IPS-NIHi7 (cell line): ENCODE results near the gene SLC23A2.

Experiments used
- DNase-seq: peaks from one replicate; pipeline ENCODE4 v3.0.0; 2012; ENCODE audit warnings: mixed read lengths; ENCODE audit errors: extremely low spot score

Gene SLC23A2

GRCh38 chr20:4814696-4815252, 186.5 kb downstream of the SLC23A2 start:
- no peak for DNase-seq

- DNase-seq, result no peak
Observed at GRCh38 chr20:4813863-4814695, 187.2 kb downstream of the SLC23A2 start.

GRCh38 chr20:4813076-4813862, 188.0 kb downstream of the SLC23A2 start:
- no peak for DNase-seq

- DNase-seq, result no peak
Observed at GRCh38 chr20:4812641-4813075, 188.7 kb downstream of the SLC23A2 start.

GRCh38 chr20:4812216-4812615, 189.1 kb downstream of the SLC23A2 start:
- DNase-seq, result no peak

GRCh38 chr20:4811661-4812181, 189.6 kb downstream of the SLC23A2 start:
- DNase-seq, result no peak

- DNase-seq, result no peak
Observed at GRCh38 chr20:4811257-4811656, 190.1 kb downstream of the SLC23A2 start.

GRCh38 chr20:4810426-4811019, 190.8 kb downstream of the SLC23A2 start:
- no peak for DNase-seq

GRCh38 chr20:4809707-4810106, 191.6 kb downstream of the SLC23A2 start:
- no peak for DNase-seq

GRCh38 chr20:4808872-4809271, 192.4 kb downstream of the SLC23A2 start:
- no peak for DNase-seq

- DNase-seq, result no peak
Observed at GRCh38 chr20:4805663-4806449, 195.5 kb downstream of the SLC23A2 start.

- DNase-seq, result no peak
Observed at GRCh38 chr20:4802527-4802926, 198.8 kb downstream of the SLC23A2 start.
